SK-N-SH treated with all-trans-retinoic acid at 6 μM for 48 hours (cell line): ENCODE results near the gene KIAA1586.
"Not testable (repeated sequence)": the region's sequence is repeated elsewhere in the genome, so short reads cannot be mapped to it uniquely, and the experiment has no call there.

Experiments
- BACH2 ChIP-seq: fragments of 250-450 bp; sonication (Bioruptor Pico); IDR thresholded peaks from 2 replicates; pipeline ENCODE4 v1.9.0; 2021; ENCODE audit warnings: mild to moderate bottlenecking, borderline replicate concordance
- GLIS3 ChIP-seq: fragments of 250-450 bp; sonication (Bioruptor Pico); IDR thresholded peaks from 2 replicates; pipeline ENCODE4 v1.5.0; 2020; ENCODE audit warnings: mild to moderate bottlenecking, moderate library complexity
- RARB ChIP-seq: fragments of 250-450 bp; sonication (Bioruptor Pico); IDR thresholded peaks from 2 replicates; pipeline ENCODE4 v1.8.0; 2021; ENCODE audit warnings: mild to moderate bottlenecking, moderate library complexity
- ZFP3 ChIP-seq: fragments of 250-450 bp; sonication (Bioruptor Pico); IDR thresholded peaks from 2 replicates; pipeline ENCODE4 v1.5.0; 2020; ENCODE audit warnings: mild to moderate bottlenecking, moderate library complexity
- ZFP30 ChIP-seq: fragments of 450-650 bp; formaldehyde crosslinking; IDR thresholded peaks from 2 replicates; pipeline ENCODE4 v1.5.0; 2022; ENCODE audit warnings: mild to moderate bottlenecking, moderate library complexity
- ZNF565 ChIP-seq: fragments of 450-650 bp; formaldehyde crosslinking; conservative IDR thresholded peaks from 2 replicates; pipeline ENCODE4 v1.5.0; 2020; ENCODE audit warnings: low read depth, mild to moderate bottlenecking, moderate library complexity
- TF ChIP-seq, protein P1 (sequence below): fragments of 250-450 bp; sonication (Bioruptor Pico); IDR thresholded peaks from 2 replicates; pipeline ENCODE4 v1.8.0; 2020; ENCODE audit warnings: mild to moderate bottlenecking, moderate library complexity, borderline replicate concordance
- TF ChIP-seq, protein P2 (sequence below): fragments of 250-450 bp; sonication (Bioruptor Pico); IDR thresholded peaks from 2 replicates; pipeline ENCODE4 v1.5.1; 2021; ENCODE audit warnings: mild to moderate bottlenecking, moderate library complexity
- TF ChIP-seq, protein P3 (sequence below): fragments of 250-450 bp; sonication (Bioruptor Pico); IDR thresholded peaks from 2 replicates; pipeline ENCODE4 v1.8.0; 2021; ENCODE audit warnings: low read depth, mild to moderate bottlenecking, moderate library complexity, borderline replicate concordance

DNA sequence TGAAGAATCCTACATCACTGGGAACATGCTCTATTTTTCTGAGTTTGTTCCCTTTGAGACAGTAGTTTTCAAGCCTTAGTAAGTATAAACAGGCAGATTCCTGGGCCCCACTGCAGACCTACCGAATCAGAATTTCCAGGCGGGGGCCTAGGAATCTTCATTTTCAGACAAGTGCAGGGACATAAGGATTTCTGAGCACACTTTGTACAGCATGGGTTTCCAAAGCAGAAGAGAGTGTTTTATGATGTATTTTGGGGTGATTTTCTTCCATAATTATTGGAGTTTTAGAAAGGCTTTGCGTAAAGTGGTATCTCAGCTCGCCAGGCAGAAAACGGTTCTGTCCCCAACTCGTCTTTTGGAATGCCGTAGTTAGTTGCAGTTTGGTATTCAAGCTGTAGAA is 44.9 kb downstream of the KIAA1586 start:
- not testable (repeated sequence) for TF ChIP-seq ZNF565 (CRISPR knock-in tag); ZFP3 (CRISPR knock-in tag); GLIS3; BACH2 (CRISPR knock-in tag); RARB; ZFP30 (CRISPR knock-in tag)
- TF ChIP-seq, protein P1, sequence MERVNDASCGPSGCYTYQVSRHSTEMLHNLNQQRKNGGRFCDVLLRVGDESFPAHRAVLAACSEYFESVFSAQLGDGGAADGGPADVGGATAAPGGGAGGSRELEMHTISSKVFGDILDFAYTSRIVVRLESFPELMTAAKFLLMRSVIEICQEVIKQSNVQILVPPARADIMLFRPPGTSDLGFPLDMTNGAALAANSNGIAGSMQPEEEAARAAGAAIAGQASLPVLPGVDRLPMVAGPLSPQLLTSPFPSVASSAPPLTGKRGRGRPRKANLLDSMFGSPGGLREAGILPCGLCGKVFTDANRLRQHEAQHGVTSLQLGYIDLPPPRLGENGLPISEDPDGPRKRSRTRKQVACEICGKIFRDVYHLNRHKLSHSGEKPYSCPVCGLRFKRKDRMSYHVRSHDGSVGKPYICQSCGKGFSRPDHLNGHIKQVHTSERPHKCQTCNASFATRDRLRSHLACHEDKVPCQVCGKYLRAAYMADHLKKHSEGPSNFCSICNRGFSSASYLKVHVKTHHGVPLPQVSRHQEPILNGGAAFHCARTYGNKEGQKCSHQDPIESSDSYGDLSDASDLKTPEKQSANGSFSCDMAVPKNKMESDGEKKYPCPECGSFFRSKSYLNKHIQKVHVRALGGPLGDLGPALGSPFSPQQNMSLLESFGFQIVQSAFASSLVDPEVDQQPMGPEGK (CRISPR knock-in tag), result not testable (repeated sequence)
- TF ChIP-seq, protein P2, sequence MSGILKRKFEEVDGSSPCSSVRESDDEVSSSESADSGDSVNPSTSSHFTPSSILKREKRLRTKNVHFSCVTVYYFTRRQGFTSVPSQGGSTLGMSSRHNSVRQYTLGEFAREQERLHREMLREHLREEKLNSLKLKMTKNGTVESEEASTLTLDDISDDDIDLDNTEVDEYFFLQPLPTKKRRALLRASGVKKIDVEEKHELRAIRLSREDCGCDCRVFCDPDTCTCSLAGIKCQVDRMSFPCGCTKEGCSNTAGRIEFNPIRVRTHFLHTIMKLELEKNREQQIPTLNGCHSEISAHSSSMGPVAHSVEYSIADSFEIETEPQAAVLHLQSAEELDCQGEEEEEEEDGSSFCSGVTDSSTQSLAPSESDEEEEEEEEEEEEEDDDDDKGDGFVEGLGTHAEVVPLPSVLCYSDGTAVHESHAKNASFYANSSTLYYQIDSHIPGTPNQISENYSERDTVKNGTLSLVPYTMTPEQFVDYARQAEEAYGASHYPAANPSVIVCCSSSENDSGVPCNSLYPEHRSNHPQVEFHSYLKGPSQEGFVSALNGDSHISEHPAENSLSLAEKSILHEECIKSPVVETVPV (CRISPR knock-in tag), result not testable (repeated sequence)
- TF ChIP-seq, protein P3, sequence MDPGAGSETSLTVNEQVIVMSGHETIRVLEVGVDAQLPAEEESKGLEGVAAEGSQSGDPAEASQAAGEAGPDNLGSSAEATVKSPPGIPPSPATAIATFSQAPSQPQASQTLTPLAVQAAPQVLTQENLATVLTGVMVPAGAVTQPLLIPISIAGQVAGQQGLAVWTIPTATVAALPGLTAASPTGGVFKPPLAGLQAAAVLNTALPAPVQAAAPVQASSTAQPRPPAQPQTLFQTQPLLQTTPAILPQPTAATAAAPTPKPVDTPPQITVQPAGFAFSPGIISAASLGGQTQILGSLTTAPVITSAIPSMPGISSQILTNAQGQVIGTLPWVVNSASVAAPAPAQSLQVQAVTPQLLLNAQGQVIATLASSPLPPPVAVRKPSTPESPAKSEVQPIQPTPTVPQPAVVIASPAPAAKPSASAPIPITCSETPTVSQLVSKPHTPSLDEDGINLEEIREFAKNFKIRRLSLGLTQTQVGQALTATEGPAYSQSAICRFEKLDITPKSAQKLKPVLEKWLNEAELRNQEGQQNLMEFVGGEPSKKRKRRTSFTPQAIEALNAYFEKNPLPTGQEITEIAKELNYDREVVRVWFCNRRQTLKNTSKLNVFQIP (CRISPR knock-in tag), result not testable (repeated sequence)
